NCI-H1436 treated with DMSO at 0.1 percent for 48 hours (cell line): ENCODE data around the gene DIS3L2.
"Not testable (repeated sequence)": the region's sequence is repeated elsewhere in the genome, so short reads cannot be mapped to it uniquely, and the experiment has no call there.

ENCODE experiments used
- DNase-seq: peaks from one replicate; lab custom pipeline; 2025; lab: John Stamatoyannopoulos, UW

Gene DIS3L2

DNA sequence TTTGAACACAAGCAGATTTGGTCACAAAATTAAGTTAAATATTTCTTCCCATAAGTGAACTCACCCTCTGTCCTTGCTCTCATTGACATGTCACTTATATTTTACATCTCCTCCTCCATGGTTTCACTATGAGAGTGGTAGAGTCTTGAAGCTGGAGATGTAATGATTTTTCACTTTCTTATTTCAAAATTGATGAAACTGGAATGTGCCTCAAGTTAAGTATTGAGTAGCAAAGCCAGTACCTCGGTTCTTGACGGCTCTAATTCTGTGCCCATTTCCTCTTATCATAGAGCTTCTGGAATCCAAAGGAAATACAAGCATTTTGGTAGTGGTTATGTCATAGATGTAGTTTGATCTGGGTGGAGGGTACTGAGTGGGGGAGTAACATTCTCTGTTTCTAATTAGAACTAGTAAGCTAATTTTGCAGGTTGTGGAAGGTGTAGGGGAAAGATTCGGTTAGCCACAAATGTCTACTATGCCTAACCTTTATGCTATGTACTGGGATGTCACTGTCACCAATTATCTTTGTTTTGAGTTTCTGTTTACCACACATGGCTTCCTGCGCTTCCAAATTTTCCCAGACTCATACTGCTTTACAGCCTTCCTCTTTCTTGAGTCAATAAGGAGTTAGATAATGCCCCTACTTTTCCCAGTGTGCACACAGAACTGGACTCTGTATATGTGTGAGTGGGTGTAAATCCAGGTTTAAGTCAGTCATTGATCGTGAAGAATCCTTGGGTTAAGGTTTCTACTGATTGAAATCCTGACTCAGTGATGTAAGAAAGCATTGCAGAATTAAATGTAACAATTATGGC is 96.8 kb downstream of the DIS3L2 start:
- DNase-seq: no peak

- DNase-seq: no peak
Observed at GRCh38 chr2:232058931-232059330, 97.4 kb downstream of the DIS3L2 start.

GRCh38 chr2:232061265-232061664 is 99.8 kb downstream of the DIS3L2 start:
- no peak for DNase-seq

GRCh38 chr2:232073026-232073425 is 111.5 kb downstream of the DIS3L2 start:
- DNase-seq: no peak

- no peak for DNase-seq
Observed at GRCh38 chr2:232073699-232074098, 112.2 kb downstream of the DIS3L2 start.

DNA sequence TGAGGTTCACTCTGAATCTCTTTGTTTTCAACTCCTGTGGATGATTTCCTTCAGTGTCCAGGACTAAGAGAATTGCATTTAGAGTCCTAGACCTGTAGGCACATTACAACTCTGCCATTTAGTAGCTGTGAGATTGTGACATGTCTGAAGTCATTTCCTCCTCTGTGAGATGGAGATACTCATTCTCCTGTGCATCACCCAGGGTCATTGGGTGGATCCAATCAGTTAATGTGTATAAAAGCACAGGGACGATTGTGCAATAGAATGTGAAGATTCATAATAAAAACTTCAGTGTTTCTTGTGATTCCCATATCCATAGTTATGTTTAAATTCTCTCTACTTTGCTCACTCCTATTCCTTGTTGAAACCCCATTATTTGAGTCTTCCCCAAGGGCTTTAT is 113.6 kb downstream of the DIS3L2 start:
- no peak for DNase-seq

- DNase-seq: no peak
Observed at GRCh38 chr2:232075859-232076258, 114.3 kb downstream of the DIS3L2 start.

DNA sequence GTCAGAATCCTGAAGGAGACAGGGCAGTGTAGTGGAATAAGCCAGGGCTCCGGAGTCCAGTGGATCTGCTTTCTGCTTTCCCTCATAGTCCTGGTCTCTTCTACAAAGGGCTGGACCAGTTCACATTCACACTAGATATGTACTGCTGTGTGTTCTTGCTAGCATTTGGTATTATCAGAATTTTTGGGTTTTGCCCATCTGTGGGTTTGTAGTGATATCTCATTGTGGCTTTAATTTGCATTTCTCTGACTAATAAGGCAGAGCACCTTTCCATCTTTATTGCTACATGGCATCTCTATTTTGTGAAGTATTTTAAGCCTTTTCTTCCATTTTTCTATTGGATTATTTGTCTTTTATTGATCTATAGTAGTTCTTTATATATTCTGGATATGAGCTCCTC is 114.8 kb downstream of the DIS3L2 start:
- DNase-seq: no peak

- DNase-seq: no peak
Observed at GRCh38 chr2:232076736-232077135, 115.2 kb downstream of the DIS3L2 start.

GRCh38 chr2:232085164-232085563 is 123.7 kb downstream of the DIS3L2 start:
- DNase-seq: peak; percentile 7

DNA sequence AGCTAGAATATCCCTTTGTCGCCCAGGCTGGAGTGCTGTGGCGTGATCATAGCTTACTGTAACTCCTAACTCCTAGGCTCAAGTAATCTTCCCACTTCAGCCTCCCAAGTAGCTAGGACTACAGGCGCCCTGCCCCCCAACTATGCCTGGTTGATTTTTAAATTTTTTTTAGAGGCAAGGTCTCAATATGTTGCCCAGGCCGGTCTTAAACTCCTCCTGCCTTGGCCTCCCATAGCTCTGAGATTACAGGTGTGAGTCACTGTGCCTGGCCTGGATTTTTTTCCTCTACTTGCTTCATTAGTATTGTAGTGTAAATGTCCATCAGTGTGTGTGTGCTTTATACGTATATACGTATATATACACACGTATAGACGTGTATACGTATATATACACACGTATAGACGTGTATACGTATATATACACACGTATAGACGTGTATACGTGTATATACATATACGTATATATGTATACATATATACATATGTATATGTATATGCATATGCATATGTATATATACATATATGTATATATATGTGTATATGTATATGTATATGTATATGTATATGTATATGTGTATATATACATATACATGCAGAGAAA is 124.4 kb downstream of the DIS3L2 start:
- no peak for DNase-seq

DNA sequence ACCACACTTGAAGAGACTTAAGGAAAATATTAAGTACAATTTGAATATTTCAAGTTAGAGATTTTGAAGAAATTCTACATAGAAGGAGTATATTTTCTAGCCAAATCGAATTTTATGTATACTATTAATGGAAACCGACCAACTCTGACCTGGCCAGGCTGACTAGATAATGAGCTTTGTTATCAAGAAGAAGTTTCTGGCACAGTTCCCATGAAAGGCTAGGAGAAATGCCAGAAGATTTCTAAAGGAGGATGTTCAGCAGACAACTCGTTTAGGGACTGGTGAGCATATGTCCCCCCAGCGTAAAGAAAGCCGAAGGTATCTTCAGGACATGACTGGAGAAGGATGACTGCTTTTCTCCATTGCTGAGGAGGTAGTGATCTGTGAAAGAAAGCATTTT is 127.3 kb downstream of the DIS3L2 start:
- no peak for DNase-seq

DNA sequence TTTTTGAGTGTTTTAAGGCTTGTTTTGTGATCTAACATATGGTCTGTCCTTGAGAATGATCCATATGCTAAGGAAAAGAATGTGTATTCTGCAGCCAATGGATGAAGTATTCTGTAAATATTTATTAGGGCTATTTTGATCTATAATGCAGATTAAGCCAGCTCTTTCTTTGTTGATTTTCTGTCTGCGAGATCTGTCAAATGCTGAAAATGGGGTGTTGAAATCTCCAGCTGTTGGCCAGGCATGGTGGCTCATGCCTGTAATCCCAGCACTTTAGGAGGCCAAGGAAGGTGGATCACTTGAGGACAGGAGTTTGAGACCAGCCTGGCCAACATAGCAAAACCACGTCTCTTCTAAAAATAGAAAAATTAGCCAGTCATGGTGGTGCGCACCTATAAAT is 132.7 kb downstream of the DIS3L2 start:
- DNase-seq: no peak

DNA sequence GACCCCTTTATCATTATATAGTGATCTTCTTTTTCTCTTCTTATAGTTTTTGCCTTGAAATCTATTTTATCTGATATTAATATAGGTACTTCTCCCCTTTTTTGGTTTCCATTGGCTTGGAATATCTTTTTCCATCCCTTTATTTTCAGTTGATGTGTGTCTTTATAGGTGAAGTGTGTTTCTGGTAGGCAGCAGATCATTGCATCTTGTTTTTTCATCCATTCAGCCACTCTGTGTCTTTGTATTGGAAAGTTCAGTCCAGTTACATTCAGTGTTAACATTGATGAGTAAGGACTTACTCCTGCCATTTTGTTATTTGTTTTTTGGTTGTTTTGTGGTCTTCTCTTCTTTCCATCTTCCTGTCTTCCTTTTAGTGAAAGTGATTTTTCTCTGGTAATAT is 133.4 kb downstream of the DIS3L2 start:
- no peak for DNase-seq

GRCh38 chr2:232097260-232097659 is 135.7 kb downstream of the DIS3L2 start:
- DNase-seq: no peak

DNA sequence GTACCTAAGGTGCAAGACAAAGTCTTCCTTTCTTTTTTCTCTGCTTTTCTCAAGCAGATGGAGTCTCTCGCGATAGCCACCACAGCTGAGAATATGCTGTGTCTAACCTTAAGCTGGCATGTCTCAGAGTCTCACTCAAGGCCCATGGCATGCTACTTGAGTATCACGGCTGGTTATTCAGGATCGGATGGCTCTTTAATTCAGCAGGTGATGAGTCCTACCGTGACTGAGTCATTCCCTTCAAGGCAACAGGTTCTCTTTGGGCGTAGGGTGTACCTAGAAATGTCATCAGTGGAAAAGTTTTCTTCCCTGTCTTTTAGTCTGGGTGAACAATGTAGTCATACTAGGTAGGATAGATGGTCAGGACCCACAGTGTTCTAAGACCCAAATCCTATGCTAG is 136.2 kb downstream of the DIS3L2 start:
- DNase-seq: no peak

- no peak for DNase-seq
Observed at GRCh38 chr2:232102380-232102779, 140.9 kb downstream of the DIS3L2 start.

GRCh38 chr2:232103140-232103737 is 141.7 kb downstream of the DIS3L2 start:
- no peak for DNase-seq

- DNase-seq: no peak
Observed at GRCh38 chr2:232104076-232104646, 142.6 kb downstream of the DIS3L2 start.

DNA sequence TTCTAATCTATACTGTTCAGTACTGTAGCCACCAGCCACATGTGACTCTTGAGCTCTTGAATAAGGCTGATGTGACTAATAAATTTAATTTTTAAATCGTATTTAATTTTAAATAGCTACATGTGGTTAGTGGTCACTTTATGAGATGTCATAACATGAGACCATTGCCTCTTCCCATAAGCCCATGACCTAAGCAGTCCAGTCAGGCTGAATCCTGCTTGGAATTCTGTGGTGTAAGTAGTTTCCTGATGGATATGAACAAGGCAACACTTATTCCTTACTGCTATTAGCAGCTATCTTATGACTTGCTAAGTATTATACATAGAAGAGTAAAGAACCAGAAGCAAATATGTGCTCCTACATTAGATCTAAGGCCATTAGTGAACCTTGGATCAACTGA is 150.0 kb downstream of the DIS3L2 start:
- no peak for DNase-seq

GRCh38 chr2:232113821-232114220 is 152.3 kb downstream of the DIS3L2 start:
- no peak for DNase-seq

GRCh38 chr2:232115728-232116361 is 154.3 kb downstream of the DIS3L2 start:
- not testable (repeated sequence) for DNase-seq

GRCh38 chr2:232116852-232117251 is 155.3 kb downstream of the DIS3L2 start:
- no peak for DNase-seq
